ENCODE results near the gene RHOG.

- peak in 1 of 2 donors; percentile 42 for TF ChIP-seq POLR2A (IDR thresholded peaks at IDR 0.05)
- TF ChIP-seq, protein P1, sequence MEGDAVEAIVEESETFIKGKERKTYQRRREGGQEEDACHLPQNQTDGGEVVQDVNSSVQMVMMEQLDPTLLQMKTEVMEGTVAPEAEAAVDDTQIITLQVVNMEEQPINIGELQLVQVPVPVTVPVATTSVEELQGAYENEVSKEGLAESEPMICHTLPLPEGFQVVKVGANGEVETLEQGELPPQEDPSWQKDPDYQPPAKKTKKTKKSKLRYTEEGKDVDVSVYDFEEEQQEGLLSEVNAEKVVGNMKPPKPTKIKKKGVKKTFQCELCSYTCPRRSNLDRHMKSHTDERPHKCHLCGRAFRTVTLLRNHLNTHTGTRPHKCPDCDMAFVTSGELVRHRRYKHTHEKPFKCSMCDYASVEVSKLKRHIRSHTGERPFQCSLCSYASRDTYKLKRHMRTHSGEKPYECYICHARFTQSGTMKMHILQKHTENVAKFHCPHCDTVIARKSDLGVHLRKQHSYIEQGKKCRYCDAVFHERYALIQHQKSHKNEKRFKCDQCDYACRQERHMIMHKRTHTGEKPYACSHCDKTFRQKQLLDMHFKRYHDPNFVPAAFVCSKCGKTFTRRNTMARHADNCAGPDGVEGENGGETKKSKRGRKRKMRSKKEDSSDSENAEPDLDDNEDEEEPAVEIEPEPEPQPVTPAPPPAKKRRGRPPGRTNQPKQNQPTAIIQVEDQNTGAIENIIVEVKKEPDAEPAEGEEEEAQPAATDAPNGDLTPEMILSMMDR (IDR thresholded peaks at IDR 0.05 in 4 of 5, conservative IDR thresholded peaks at IDR 0.05 in 1 of 5) = no peak
These were observed 522 bp downstream of the RHOG start for GRCh38 chr11:3840004-3840869.

Data from gastrocnemius medialis (tissue), 4 donors.